Erythroblast (primary cell): ENCODE results near the gene GLUD1.
"Not testable (repeated sequence)": the region's sequence is repeated elsewhere in the genome, so short reads cannot be mapped to it uniquely, and the experiment has no call there.

Experiments used
- GATA1 ChIP-seq: IDR thresholded peaks from 2 replicates; pipeline ENCODE4 v1.6.1; 2011; ENCODE audit warnings: low read depth, mild to moderate bottlenecking, control low read depth, low read length, moderate library complexity
- POLR2A ChIP-seq: IDR thresholded peaks from 2 replicates; pipeline ENCODE4 v1.6.1; 2011; ENCODE audit warnings: mild to moderate bottlenecking, low read length

DNA sequence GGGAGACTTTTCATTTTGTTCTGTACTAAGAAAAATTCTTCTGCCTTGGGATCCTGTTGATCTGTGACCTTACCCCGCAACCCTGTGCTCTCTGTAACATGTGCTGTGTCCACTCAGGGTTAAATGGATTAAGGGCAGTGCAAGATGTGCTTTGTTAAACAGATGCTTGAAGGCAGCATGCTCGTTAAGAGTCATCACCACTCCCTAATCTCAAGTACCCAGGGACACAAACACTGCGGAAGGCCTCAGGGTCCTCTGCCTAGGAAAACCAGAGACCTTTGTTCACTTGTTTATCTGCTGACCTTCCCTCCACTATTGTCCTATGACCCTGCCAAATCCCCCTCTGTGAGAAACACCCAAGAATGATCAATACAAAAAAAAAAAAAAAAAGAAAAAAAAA lies 13.1 kb downstream of the GLUD1 start:
- TF ChIP-seq POLR2A, GATA1: not testable (repeated sequence)
